ENCODE measurements around the gene VGLL1.
A peak's percentile ranks its signal among the peaks of the same experiment; 100 is the strongest.

The VGLL1 gene

GRCh38 chrX:136531951-136532350, at the start of gene VGLL1:
Gene VGLL1, plus strand, starts transcription at chrX:136532215. Its CDS starts 3,806 bp downstream, at chrX:136536021.
- DNase-seq (ENCODE audit: low spot score), result no peak

GRCh38 chrX:136487647-136488046, 44.4 kb upstream of the VGLL1 start, which contains the start of gene BRS3:
Gene BRS3, plus strand, starts transcription at chrX:136487947. Its CDS starts 168 bp downstream, at chrX:136488115.
- DNase-seq (ENCODE audit: low spot score), result no peak

GRCh38 chrX:136488706-136489105, 43.3 kb upstream of the VGLL1 start:
- no peak for DNase-seq (ENCODE audit: low spot score)

- DNase-seq (ENCODE audit: low spot score), result no peak
These were observed 40.2 kb upstream of the VGLL1 start for GRCh38 chrX:136491832-136492231.

- DNase-seq (ENCODE audit: low spot score), result no peak
These were observed 39.0 kb upstream of the VGLL1 start for GRCh38 chrX:136493011-136493410.

- DNase-seq (ENCODE audit: low spot score), result no peak
These were observed 37.0 kb upstream of the VGLL1 start for GRCh38 chrX:136495043-136495442.

GRCh38 chrX:136496186-136496763, 35.7 kb upstream of the VGLL1 start:
- no peak for DNase-seq (ENCODE audit: low spot score)

GRCh38 chrX:136496764-136497555, 35.1 kb upstream of the VGLL1 start:
- peak; percentile 36 for DNase-seq (ENCODE audit: low spot score)

GRCh38 chrX:136497556-136498052, 34.4 kb upstream of the VGLL1 start, which contains the start of gene HTATSF1:
Gene HTATSF1, plus strand, starts transcription at chrX:136497592. Its CDS starts 93 bp downstream, at chrX:136497685.
- peak; percentile 8 for DNase-seq (ENCODE audit: low spot score)

GRCh38 chrX:136519069-136519468, 12.9 kb upstream of the VGLL1 start:
- no peak for DNase-seq (ENCODE audit: low spot score)

- DNase-seq (ENCODE audit: low spot score), result no peak
These were observed 8.2 kb upstream of the VGLL1 start for GRCh38 chrX:136523770-136524169.

GRCh38 chrX:136525738-136526606, 6.0 kb upstream of the VGLL1 start:
- no peak for DNase-seq (ENCODE audit: low spot score)

GRCh38 chrX:136528645-136529315, 3.2 kb upstream of the VGLL1 start:
- no peak for DNase-seq (ENCODE audit: low spot score)

GRCh38 chrX:136529795-136530194, 2.2 kb upstream of the VGLL1 start:
- DNase-seq (ENCODE audit: low spot score), result no peak

GRCh38 chrX:136534131-136534530, 2.1 kb downstream of the VGLL1 start:
- no peak for DNase-seq (ENCODE audit: low spot score)

- DNase-seq (ENCODE audit: low spot score), result no peak
These were observed 6.8 kb downstream of the VGLL1 start for GRCh38 chrX:136538811-136539210.

GRCh38 chrX:136540226-136540625, 8.2 kb downstream of the VGLL1 start:
- DNase-seq (ENCODE audit: low spot score), result no peak

- no peak for DNase-seq (ENCODE audit: low spot score)
These were observed 9.3 kb downstream of the VGLL1 start for GRCh38 chrX:136541294-136541693.

GRCh38 chrX:136542281-136542680, 10.3 kb downstream of the VGLL1 start:
- DNase-seq (ENCODE audit: low spot score), result no peak

GRCh38 chrX:136546371-136546781, 14.4 kb downstream of the VGLL1 start:
- no peak for DNase-seq (ENCODE audit: low spot score)

GRCh38 chrX:136549226-136549625, 17.2 kb downstream of the VGLL1 start:
- DNase-seq (ENCODE audit: low spot score), result no peak

- no peak for DNase-seq (ENCODE audit: low spot score)
These were observed 19.4 kb downstream of the VGLL1 start for GRCh38 chrX:136551410-136551809.
